Peyer's patch (tissue), 4 donors: ENCODE measurements around the gene MMP21. TPM values are rescaled to one million over a fixed set of nuclear protein-coding genes. Genes with fewer than 3 reads are reported as not detected.

Source experiments
- DNase-seq, 3 donors: peaks; one replicate each; pipeline ENCODE4 v3.0.0-alpha.2; 2017 to 2019
- H3K27ac ChIP-seq, 4 donors: fragments of 200-600 bp; sonication (generic); one replicate each; pipeline ENCODE4 v1.5.1; 2016 to 2019
- H3K27me3 ChIP-seq, 2 donors: fragments of 200-600 bp; sonication (generic); one replicate each; pipeline ENCODE4 v1.5.1; 2019
- H3K36me3 ChIP-seq, 3 donors: fragments of 200-600 bp; sonication (generic); one replicate each; pipeline ENCODE4 v1.5.1; 2016 to 2019
- H3K4me1 ChIP-seq, 4 donors: fragments of 200-600 bp; sonication (generic); one replicate each; pipeline ENCODE4 v1.5.1; 2016 to 2019
- H3K4me3 ChIP-seq, 4 donors: fragments of 200-600 bp; sonication (generic); 1 replicate in 3 of 4; 2 replicates in 1 of 4; pipeline ENCODE4 v1.5.1; 2016 to 2019; ENCODE audit warnings: mild to moderate bottlenecking in 1 of 4
- H3K9me3 ChIP-seq, 4 donors: fragments of 200-600 bp; sonication (generic); one replicate each; pipeline ENCODE4 v1.5.1; 2016 to 2019; ENCODE audit warnings: mild to moderate bottlenecking in 1 of 4
- CTCF ChIP-seq, 6 experiments: fragments of 450-650 bp in 4 of 6; fragments of 200-600 bp in 2 of 6; sonication (generic) in 1 of 6; IDR thresholded peaks; one replicate each; pipeline ENCODE4 v1.5.1; 2017 to 2019; ENCODE audit warnings: antibody characterized with exemption in 6 of 6, mild to moderate bottlenecking in 3 of 6, moderate library complexity in 1 of 6
- POLR2A ChIP-seq, 2 donors: fragments of 450-650 bp; IDR thresholded peaks; one replicate each; pipeline ENCODE4 v1.5.1; 2017; ENCODE audit warnings: antibody characterized with exemption in 2 of 2, mild to moderate bottlenecking in 2 of 2, moderate library complexity in 2 of 2
- total RNA-seq, 4 donors: library from RNA; depleted of rRNA; stranded (reverse); fragments of >200 nt; gene quantifications; one replicate each; pipeline ENCODE4 v1.1.0, GENCODE V29; 2016

Gene MMP21
- total RNA-seq, 4 donors from 2014 or later: 1.2 to 2.5 TPM; not detected in 2

DNA sequence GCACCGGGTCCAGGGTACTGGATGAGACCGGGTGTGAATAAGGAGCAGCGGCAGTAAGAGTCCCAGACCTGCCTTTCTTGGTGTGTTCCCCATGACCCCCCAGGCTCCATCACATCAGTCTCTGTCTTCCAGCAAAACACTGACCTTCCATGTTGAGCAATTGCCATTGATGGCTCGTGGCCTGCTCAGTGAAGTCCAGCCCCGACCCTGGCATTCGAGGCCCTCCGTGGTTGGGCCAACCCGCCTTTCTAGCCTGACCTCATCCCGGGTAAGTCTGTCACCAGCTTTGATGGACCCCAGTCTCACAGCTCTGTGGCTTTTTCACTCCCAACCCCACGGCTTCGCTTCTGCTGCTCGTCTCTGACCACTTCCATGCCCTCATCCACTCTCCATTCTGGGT, 6.4 kb downstream of the MMP21 start:
- Histone ChIP-seq H3K27me3 (no peaks in the 10 kb centered on the region), H3K27ac (peak overlapping the region in 1 of 4 donors; percentile 39), H3K4me3 (no peak overlapping the region), H3K4me1 (peaks cover 0 to 6% (median 0%) of the 10 kb centered on the region in 4 donors), H3K36me3 (peaks cover 0 to 20% (median 0%) of the 10 kb centered on the region in 3 donors), H3K9me3 (no peaks in the 10 kb centered on the region)
- no peak for DNase-seq
- TF ChIP-seq CTCF (IDR thresholded peaks at IDR 0.05) (no peak), POLR2A (IDR thresholded peaks at IDR 0.05) (no peak)

DNA sequence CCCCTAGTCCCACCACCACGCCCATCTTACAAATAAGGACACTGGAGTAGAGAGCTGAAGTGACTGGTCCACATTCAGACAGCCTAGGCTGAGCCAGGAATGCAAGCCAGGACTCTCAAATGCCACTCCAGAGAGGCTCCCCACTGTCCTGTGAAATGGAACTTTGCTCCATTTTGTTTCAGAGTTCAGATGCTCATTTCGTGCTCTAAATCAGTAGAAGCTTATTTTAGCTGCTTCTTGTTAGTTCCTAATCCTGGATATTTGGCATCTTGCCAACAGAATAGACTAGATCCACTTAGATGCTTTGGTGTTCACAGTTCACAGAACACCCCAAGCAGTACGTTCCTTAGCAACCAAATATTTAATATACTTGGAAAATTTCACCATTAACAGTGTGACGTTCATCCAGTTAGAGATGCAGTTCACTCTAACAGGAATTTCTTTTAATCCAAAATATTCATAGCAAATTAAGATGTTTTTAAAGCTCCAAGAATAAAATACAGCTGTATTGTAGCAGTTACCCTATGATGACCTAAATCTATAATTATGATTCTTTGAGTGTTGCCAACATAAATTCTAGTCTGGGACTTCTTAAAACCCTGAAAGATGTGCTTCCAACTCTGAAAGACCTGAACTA, 7.3 kb downstream of the MMP21 start:
- TF ChIP-seq POLR2A (IDR thresholded peaks at IDR 0.05) (no peak), CTCF (IDR thresholded peaks at IDR 0.05) (no peak)
- no peak for DNase-seq
- H3K27ac ChIP-seq: peak overlapping the region in 1 of 4 donors; percentile 39

DNA sequence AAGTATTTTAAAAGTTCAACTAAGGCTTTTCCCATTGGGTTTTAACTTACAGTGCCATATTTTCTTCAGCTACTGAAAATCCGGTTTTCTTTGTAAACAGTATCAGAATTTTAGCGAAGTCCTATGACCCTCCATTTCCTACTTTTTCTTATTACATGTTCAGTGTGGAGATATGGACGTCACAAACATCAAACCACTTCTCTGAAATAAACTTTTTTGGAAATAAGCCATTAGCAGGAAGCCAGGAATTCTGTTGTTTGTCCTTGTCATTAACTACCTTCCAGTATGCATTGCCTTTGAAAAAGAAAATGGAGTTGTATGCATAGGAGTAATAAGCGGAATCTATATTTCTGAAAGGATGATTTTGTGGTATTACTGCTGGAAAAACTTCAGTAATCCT, 9.1 kb downstream of the MMP21 start:
- no peaks in the 10 kb centered on the region for H3K9me3 ChIP-seq
- H3K36me3 ChIP-seq: peaks cover 0 to 44% (median 0%) of the 10 kb centered on the region in 3 donors
- peaks cover 0 to 6% (median 0%) of the 10 kb centered on the region in 4 donors for H3K4me1 ChIP-seq
- TF ChIP-seq POLR2A (IDR thresholded peaks at IDR 0.05) (no peak), CTCF (IDR thresholded peaks at IDR 0.05) (no peak)
- H3K27me3 ChIP-seq: no peaks in the 10 kb centered on the region
- H3K27ac ChIP-seq: no peak overlapping the region
- H3K4me3 ChIP-seq: no peak overlapping the region
- no peak for DNase-seq

More for the DNA sequence above, 7.3 kb downstream of the MMP21 start:
- H3K4me3 ChIP-seq: no peak overlapping the region
- H3K4me1 ChIP-seq: peaks cover 0 to 6% (median 0%) of the 10 kb centered on the region in 4 donors
- no peaks in the 10 kb centered on the region for H3K9me3 ChIP-seq
- peaks cover 0 to 28% (median 0%) of the 10 kb centered on the region in 3 donors for H3K36me3 ChIP-seq
- H3K27me3 ChIP-seq: no peaks in the 10 kb centered on the region

DNA sequence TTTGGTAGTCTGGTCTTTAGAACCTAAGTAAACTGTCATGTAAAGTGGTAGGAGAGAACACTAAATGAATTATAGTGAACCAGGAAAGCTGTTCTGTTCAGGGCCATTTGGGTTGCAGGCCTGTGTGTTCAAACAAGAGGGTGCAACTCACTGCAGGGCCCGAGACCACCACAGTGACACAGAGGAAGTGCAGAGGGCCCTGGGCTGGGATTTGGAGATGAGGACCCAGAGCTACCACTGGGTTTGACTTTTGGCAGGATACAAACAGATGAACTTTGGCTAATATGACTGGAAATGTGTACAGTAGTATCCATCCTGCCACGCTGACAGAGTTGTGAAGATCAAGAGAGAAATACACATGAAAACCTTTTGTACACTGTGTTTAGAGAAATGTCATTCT, 9.8 kb downstream of the MMP21 start:
- no peak for DNase-seq
- peaks cover 0 to 6% (median 0%) of the 10 kb centered on the region in 4 donors for H3K4me1 ChIP-seq
- no peak overlapping the region for H3K4me3 ChIP-seq
- TF ChIP-seq POLR2A (IDR thresholded peaks at IDR 0.05): no peak
- TF ChIP-seq CTCF (IDR thresholded peaks at IDR 0.05): no peak
- H3K9me3 ChIP-seq: no peaks in the 10 kb centered on the region
- H3K27ac ChIP-seq: no peak overlapping the region
- H3K27me3 ChIP-seq: no peaks in the 10 kb centered on the region
- H3K36me3 ChIP-seq: peaks cover 0 to 46% (median 0%) of the 10 kb centered on the region in 3 donors

- TF ChIP-seq POLR2A (IDR thresholded peaks at IDR 0.05): no peak
- no peak for TF ChIP-seq CTCF (IDR thresholded peaks at IDR 0.05)
- Histone ChIP-seq H3K36me3 (peaks cover 0 to 72% (median 0%) of the 10 kb centered on the region in 3 donors), H3K4me1 (no peaks in the 10 kb centered on the region), H3K9me3 (no peaks in the 10 kb centered on the region), H3K27ac (no peak overlapping the region), H3K4me3 (no peak overlapping the region), H3K27me3 (no peaks in the 10 kb centered on the region)
- no peak for DNase-seq
Measured at GRCh38 chr10:125762692-125763648, 12.7 kb downstream of the MMP21 start.
